Endothelial cell of umbilical vein (primary cell): ENCODE measurements around the gene SORCS2. TPM values are rescaled to one million over a fixed set of nuclear protein-coding genes. Genes with fewer than 3 reads are reported as not detected.

Experiments used
- BruUV-seq: library from RNA; stranded (reverse); fragments of 400-500 nt; replicated peaks from 2 replicates; lab custom pipeline; 2021; lab: Mats Ljungman, UMichigan
- CTCF ChIA-PET: fragments of 300-600, 350-600 bp; sonication (Branson Sonifier 250); formaldehyde crosslinking; loops from one replicate; lab custom pipeline; 2021; ENCODE audit warnings: antibody characterized with exemption, inconsistent platforms; lab: Charles Lee
- POLR2A ChIA-PET: fragments of 300-600, 350-600 bp; sonication (Branson Sonifier 250); formaldehyde crosslinking; loops from one replicate; lab custom pipeline; 2021; ENCODE audit warnings: antibody characterized with exemption, inconsistent platforms; lab: Charles Lee
- DNase-seq: peaks from one replicate; pipeline ENCODE4 v3.0.0-alpha.2; 2011; ENCODE audit warnings: low read depth, low spot score
- FAIRE-seq: peaks from 2 replicates; lab custom pipeline; 2011; peaks lifted over from hg19 to GRCh38; lab: Jason Lieb, UNC
- H2AFZ ChIP-seq: 2 replicates; pipeline ENCODE4 v1.6.0; 2012; ENCODE audit warnings: low read depth, low read length, control low read depth, inconsistent platforms
- H3K27ac ChIP-seq: 2 replicates; pipeline ENCODE4 v1.5.1; 2011; ENCODE audit warnings: low read depth, mild to moderate bottlenecking, control low read depth, low read length, moderate library complexity; ENCODE audit not compliant: insufficient read depth
- H3K27me3 ChIP-seq, 2 experiments: 2 replicates each; pipeline versions ENCODE4 v1.6.0 to v1.6.1; 2011; ENCODE audit warnings: low read length in 2 of 2, mixed read lengths in 1 of 2; ENCODE audit not compliant: control insufficient read depth in 2 of 2, insufficient read depth in 2 of 2
- H3K36me3 ChIP-seq, 2 experiments: 2 replicates in 1 of 2; 3 replicates in 1 of 2; pipeline ENCODE4 v1.5.1; 2011; ENCODE audit warnings: low read length in 2 of 2, mild to moderate bottlenecking in 1 of 2, moderate library complexity in 1 of 2; ENCODE audit not compliant: control insufficient read depth in 2 of 2, insufficient read depth in 2 of 2; ENCODE audit errors: extremely low read depth in 1 of 2
- H3K4me1 ChIP-seq: 3 replicates; pipeline ENCODE4 v1.5.1; 2011; ENCODE audit warnings: mild to moderate bottlenecking, low read length; ENCODE audit not compliant: control insufficient read depth, insufficient read depth; ENCODE audit errors: extremely low read depth
- H3K4me2 ChIP-seq: 2 replicates; pipeline ENCODE4 v1.6.1; 2011; ENCODE audit warnings: low read length, control low read depth, mixed read lengths; ENCODE audit not compliant: insufficient read depth
- H3K4me3 ChIP-seq, 3 experiments: fragments of 200-600 bp in 1 of 3; sonication (generic), shearing (Covaris generic) in 1 of 3; replicated peaks in 1 of 3; 2 replicates each; pipeline ENCODE4 v1.5.1; 2011 to 2016; ENCODE audit warnings: control low read depth in 3 of 3, low read length in 3 of 3, mild to moderate bottlenecking in 2 of 3, inconsistent platforms in 1 of 3, low read depth in 1 of 3, moderate library complexity in 1 of 3; ENCODE audit not compliant: insufficient read depth in 1 of 3
- H3K79me2 ChIP-seq: 2 replicates; pipeline ENCODE4 v1.6.0; 2012; ENCODE audit warnings: low read length, inconsistent platforms; ENCODE audit not compliant: control insufficient read depth, insufficient read depth
- H3K9ac ChIP-seq: replicated peaks from 2 replicates; pipeline ENCODE3; 2011; ENCODE audit warnings: low read length, control low read depth; ENCODE audit not compliant: insufficient read depth; ENCODE audit errors: extremely low read depth
- H3K9me1 ChIP-seq: replicated peaks from 3 replicates; pipeline ENCODE4 v1.6.0; 2011; ENCODE audit warnings: mild to moderate bottlenecking, low read length; ENCODE audit not compliant: control insufficient read depth, insufficient read depth; ENCODE audit errors: extremely low read depth
- H3K9me3 ChIP-seq: replicated peaks from 2 replicates; pipeline ENCODE4 v1.5.1; 2012; ENCODE audit warnings: low read length, inconsistent platforms; ENCODE audit not compliant: control insufficient read depth, insufficient read depth
- H4K20me1 ChIP-seq: replicated peaks from 2 replicates; pipeline ENCODE3; 2011; ENCODE audit warnings: mild to moderate bottlenecking, low read length; ENCODE audit not compliant: control insufficient read depth, insufficient read depth; ENCODE audit errors: extremely low read depth
- EZH2 ChIP-seq: IDR thresholded peaks from 2 replicates; pipeline ENCODE4 v1.6.1; 2012; ENCODE audit warnings: borderline replicate concordance, low read depth, mild to moderate bottlenecking, moderate library complexity, low read length, inconsistent platforms; ENCODE audit not compliant: severe bottlenecking
- FOS ChIP-seq: IDR thresholded peaks from 2 replicates; pipeline ENCODE4 v1.6.1; 2011; ENCODE audit warnings: mild to moderate bottlenecking, low read length, moderate library complexity, borderline replicate concordance; ENCODE audit not compliant: insufficient read depth
- GATA2 ChIP-seq: IDR thresholded peaks from 2 replicates; pipeline ENCODE4 v1.7.0; 2011; ENCODE audit warnings: low read depth, mild to moderate bottlenecking, moderate library complexity, mixed read lengths, low read length; ENCODE audit not compliant: insufficient read length, insufficient read depth
- JUN ChIP-seq: IDR thresholded peaks from 2 replicates; pipeline ENCODE4 v1.6.1; 2011; ENCODE audit warnings: borderline replicate concordance, low read depth; ENCODE audit not compliant: insufficient read length, insufficient read depth
- MYC ChIP-seq: IDR thresholded peaks from one replicate; pipeline ENCODE4 v1.6.1; 2011; ENCODE audit warnings: mild to moderate bottlenecking, low read depth, low read length
- POLR2A ChIP-seq: IDR thresholded peaks from 2 replicates; pipeline ENCODE4 v1.6.1; 2012; ENCODE audit warnings: low read depth, mild to moderate bottlenecking, control low read depth, low read length
- POLR2AphosphoS5 ChIP-seq: IDR thresholded peaks from 2 replicates; pipeline ENCODE4 v1.6.1; 2012; ENCODE audit warnings: low read depth, mild to moderate bottlenecking, control low read depth, low read length, moderate library complexity; ENCODE audit not compliant: insufficient read depth
- dilution Hi-C: fragments of 300-500 bp; cut with MboI; formaldehyde crosslinking; loops from one replicate; pipeline ENCODE4 v1.15.0; 2019; ENCODE audit warnings: low sequenced_read_pairs; ENCODE audit not compliant: extremely low pct_ligation_motif_present
- intact Hi-C: fragments of 100-400 bp; cut with micrococcal nuclease; formaldehyde crosslinking; loops from one replicate; pipeline ENCODE4 v1.10.0; 2022
- polyA plus RNA-seq, 4 experiments: library from polyadenylated mRNA; depleted of rRNA in 3 of 4; stranded (reverse) in 3 of 4; unstranded in 1 of 4; fragments of >200 nt; gene quantifications; 2 replicates each; pipeline versions ENCODE4 v1.2.1 to v1.2.3, GENCODE V29; 2011 to 2012; ENCODE audit warnings: missing spikeins in 1 of 4
- total RNA-seq: library from RNA; stranded (reverse); gene quantifications from 2 replicates; pipeline ENCODE4 v1.2.3, GENCODE V29; 2021
- TF ChIP-seq, protein P1 (sequence below): IDR thresholded peaks from 2 replicates; pipeline ENCODE4 v1.6.1; 2011; ENCODE audit not compliant: insufficient read depth, insufficient read length
- TF ChIP-seq, protein P2 (sequence below), 2 donors: IDR thresholded peaks; 1 replicate in 1 of 2; 2 replicates in 1 of 2; pipeline ENCODE4 v1.5.1; 2011; ENCODE audit warnings: low read length in 2 of 2, mild to moderate bottlenecking in 2 of 2, moderate library complexity in 2 of 2, control low read depth in 1 of 2, inconsistent platforms in 1 of 2, low read depth in 1 of 2; ENCODE audit not compliant: insufficient read depth in 1 of 2; ENCODE audit errors: extremely low read depth in 1 of 2

Gene SORCS2
- total and polyA plus RNA-seq, 2 donors (not counting 3 experiments of a cell fraction or from before 2014, with no cell fraction given): not detected

DNA sequence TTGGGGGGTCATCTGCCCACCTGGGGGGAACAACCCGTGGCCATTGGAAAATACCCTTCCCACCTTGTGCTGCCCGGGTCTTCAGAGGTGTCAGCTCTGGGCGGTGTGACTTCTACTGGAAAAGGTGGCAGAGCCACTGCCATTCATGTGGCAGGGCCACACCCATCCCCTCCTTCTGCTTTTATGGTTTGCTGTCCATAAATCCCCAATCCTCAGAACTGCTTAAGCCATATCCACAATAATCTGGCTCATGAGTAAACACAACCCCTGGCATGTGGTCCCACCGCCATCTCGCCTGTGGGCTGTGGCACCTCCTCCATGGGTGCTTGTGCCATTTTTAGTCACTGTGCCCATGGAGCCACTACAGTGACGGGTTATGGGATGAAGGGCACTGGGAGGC, 20.6 kb downstream of the SORCS2 start:
- H3K79me2 ChIP-seq: no peaks in the 10 kb centered on the region
- FAIRE-seq (no peak), DNase-seq (no peak)
- no TSS peak for BruUV-seq
- H3K9me1 ChIP-seq: no peaks in the 10 kb centered on the region
- intact Hi-C loops: no loop called here
- ChIA-PET POLR2A (no interaction called here), CTCF (interaction anchor here (0.5 kb wide), 1 partner anchor 1395 kb away, joined by 4 read pairs; no protein-coding TSS in a partner anchor)
- H2AFZ ChIP-seq: no peak overlapping the region
- H3K4me3 ChIP-seq: no peak overlapping the region
- dilution Hi-C loops: no loop called here
- H3K4me2 ChIP-seq: no peak overlapping the region
- no peaks in the 10 kb centered on the region for H4K20me1 ChIP-seq
- H3K4me1 ChIP-seq: no peaks in the 10 kb centered on the region
- no peak overlapping the region for H3K9ac ChIP-seq
- H3K27me3 ChIP-seq: no peaks in the 10 kb centered on the region
- no peak overlapping the region for H3K27ac ChIP-seq
- no peaks in the 10 kb centered on the region for H3K36me3 ChIP-seq
- H3K9me3 ChIP-seq: no peaks in the 10 kb centered on the region
- TF ChIP-seq, protein P1, sequence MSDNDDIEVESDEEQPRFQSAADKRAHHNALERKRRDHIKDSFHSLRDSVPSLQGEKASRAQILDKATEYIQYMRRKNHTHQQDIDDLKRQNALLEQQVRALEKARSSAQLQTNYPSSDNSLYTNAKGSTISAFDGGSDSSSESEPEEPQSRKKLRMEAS: no peak
- TF ChIP-seq GATA2 (no peak), POLR2AphosphoS5 (no peak), JUN (no peak), FOS (no peak), POLR2A (no peak), MYC (no peak), EZH2 (no peak)
- TF ChIP-seq, protein P2, sequence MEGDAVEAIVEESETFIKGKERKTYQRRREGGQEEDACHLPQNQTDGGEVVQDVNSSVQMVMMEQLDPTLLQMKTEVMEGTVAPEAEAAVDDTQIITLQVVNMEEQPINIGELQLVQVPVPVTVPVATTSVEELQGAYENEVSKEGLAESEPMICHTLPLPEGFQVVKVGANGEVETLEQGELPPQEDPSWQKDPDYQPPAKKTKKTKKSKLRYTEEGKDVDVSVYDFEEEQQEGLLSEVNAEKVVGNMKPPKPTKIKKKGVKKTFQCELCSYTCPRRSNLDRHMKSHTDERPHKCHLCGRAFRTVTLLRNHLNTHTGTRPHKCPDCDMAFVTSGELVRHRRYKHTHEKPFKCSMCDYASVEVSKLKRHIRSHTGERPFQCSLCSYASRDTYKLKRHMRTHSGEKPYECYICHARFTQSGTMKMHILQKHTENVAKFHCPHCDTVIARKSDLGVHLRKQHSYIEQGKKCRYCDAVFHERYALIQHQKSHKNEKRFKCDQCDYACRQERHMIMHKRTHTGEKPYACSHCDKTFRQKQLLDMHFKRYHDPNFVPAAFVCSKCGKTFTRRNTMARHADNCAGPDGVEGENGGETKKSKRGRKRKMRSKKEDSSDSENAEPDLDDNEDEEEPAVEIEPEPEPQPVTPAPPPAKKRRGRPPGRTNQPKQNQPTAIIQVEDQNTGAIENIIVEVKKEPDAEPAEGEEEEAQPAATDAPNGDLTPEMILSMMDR (IDR thresholded peaks at IDR 0.05; ENCODE audit: extremely low read depth in 1 of 2, insufficient read depth in 1 of 2, low read depth in 1 of 2, low read length in 2 of 2): no peak
